GM19035 (cell line): ENCODE data around the gene CBFB.
"Not testable (repeated sequence)": the region's sequence is repeated elsewhere in the genome, so short reads cannot be mapped to it uniquely, and the experiment has no call there.

Experiments
- ATAC-seq: cut with Tn5 transposase; IDR thresholded peaks from one replicate; pipeline ENCODE4 v1.9.1; 2021; ENCODE audit not compliant: unreplicated experiment

The CBFB gene

DNA sequence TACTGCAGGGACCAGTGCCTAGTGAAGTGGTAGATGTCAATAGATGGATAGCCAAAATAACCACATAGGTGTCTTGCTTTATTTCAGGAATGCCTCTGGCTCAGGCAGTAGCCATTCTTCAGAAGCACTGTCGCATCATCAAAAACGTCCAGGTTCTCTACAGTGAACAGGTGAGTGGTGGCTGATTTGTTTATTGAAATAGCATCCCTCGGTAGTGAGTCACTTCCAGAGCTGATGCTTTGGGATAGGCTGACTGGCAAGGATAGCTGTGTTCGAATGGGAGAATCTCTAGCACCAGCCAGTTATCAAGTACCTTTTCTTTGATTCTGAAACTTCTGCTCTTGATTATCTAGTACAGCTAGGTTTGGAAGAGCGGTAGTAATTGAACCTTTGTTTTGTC lies 91.1 kb downstream of the CBFB start:
- no peak for ATAC-seq

DNA sequence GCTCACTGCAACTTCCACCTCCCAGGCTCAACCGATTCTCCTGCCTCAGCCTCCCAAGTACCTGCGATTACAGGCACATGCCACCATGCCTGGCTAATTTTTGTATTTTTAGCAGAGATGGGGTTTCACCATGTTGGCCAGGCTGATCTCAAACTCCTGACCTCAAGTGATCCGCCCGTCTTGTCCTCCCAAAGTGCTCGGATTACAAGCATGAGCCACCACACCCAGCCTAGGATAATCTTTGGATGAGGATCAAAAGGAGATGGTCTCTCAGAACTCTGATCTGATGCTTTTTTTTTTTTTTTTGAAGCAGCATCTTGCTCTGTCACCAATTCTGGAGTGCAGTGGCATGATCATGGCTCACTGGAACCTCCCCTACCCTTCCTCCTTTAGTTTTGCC lies 93.8 kb downstream of the CBFB start:
- not testable (repeated sequence) for ATAC-seq

DNA sequence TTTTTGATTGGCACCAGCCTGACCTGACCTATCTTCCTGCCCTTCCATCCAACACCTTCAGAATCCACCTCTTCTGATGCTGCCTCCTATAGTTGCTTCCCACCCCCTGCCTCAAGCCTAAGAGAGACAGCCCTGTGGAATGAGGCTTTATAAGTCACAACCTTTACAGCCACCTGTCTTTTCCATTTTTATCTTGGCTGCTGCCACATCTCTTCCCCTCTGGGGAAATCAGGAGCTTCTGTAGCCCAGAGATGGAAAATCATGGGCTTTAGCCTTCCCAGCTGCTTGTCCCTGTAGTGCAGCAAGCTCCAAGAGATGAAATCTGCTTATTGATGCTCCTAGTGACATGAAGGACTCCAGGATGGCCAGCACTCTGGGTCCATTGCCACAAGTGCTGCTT lies 99.5 kb downstream of the CBFB start:
- no peak for ATAC-seq

DNA sequence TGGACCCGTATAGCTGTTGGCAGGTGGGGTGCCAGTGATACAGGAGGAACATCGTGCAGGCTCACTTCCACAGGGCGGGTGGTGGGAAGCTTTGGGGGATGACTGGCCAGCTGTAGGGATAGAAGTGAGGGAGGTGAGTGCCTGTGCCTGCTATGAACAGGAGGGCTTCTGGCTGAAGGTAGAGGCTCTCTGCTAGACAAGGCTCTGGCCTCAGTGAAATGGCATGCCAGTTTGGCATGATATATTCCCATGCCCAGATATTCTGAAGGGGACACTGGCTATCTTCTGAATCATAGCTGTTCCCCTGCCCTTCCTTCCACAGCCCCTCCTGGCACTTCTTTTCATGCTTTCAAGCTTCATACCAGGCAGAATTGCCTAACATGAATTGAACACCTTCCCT lies 99.9 kb downstream of the CBFB start:
- no peak for ATAC-seq

DNA sequence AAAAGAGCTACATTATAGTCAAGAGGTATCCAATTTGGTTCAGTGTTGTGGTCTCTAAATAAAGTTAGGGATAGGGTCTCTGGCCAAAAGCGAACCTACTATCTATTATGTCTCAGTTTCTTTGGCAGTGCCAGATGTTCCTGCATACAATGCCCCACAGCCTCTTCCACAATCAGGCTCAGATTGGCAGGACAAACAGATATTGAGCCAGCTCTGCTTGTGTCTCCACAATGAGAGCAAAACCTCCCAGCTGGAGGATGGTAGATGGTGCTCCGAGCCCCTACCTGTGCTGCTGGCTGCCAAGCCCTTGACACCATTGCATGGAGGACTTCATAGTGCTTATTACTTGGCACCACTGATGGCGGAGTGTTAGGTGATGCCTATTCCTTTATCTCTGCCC lies 100.5 kb downstream of the CBFB start:
- ATAC-seq, result no peak

DNA sequence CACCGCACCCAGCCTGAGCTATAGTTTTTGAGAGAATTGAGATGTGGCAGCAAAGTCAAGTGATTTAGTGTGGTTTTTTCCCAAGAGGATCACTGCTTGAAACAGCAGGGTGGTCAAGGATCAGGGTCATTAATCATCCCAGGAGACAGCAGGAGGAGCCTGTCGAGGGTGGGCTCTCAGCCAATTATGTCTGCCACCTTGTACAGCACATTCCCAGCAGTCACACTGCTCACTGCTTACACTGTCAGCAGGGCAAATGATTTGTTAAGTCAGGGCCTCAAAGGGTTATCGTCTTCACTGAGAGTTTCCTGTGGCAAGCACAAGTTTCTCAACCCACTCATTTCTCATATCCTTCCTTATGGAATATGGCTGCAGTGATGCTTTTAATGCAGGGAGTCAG lies 108.7 kb downstream of the CBFB start:
- no peak for ATAC-seq

DNA sequence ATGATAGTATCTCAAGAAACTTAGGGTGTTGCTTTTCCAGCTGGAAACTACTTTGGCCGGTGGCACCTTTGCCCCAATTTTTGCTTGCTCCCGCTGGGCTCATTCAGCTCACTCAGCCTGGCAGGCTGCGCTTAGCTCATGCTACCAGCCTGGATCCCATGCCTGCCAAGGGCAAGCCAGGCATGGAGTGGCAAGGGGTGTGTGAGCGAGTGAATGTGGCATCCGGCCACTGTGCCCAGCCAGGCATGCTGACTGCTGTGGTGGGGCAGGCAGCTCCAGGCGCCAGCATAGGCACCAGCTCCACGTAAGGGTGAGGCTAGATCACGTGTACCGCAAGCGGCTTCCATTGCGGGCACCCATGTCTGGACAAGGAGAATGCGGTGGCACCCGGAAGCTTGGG lies 112.4 kb downstream of the CBFB start:
- ATAC-seq, result no peak

DNA sequence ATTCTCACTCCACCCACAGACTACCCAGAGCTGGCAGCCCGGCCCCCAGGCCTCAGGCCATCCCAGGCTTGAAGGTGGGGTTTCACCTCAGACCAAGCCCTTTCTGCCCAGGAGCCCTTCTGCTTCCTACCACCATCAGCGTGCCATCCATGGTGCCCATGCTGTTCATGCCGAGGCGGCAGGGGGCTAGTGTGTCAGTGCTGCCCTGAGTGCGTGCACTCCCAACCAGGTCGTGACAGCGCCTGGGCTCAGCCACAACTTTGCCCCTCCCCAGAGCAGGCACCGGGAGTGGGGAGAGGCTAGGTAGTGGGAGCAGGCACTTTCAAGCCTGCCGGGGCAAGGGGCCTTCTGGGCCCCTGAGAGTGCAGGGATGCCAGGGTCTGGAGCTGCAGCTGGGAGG lies 113.4 kb downstream of the CBFB start:
- ATAC-seq, result no peak

DNA sequence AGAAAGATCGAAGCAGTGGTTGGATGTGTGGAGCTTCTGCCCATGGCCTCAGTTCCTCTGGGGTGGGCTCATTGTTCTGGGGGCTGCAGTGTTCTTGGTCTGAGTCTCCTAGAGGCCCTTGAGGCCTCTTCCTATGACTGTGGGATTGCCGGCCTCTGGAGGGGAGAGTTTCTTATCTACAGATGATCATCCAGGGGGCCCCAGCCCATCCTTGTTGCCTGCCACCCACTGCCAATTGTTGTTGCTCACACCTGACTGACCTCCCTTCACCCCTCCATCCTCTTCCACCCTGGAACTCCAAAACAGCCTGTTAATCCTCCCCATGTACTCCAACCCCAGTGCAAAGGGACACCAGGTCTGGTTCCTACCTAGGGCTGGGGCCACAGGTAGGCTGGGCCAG lies 116.0 kb downstream of the CBFB start:
- no peak for ATAC-seq

DNA sequence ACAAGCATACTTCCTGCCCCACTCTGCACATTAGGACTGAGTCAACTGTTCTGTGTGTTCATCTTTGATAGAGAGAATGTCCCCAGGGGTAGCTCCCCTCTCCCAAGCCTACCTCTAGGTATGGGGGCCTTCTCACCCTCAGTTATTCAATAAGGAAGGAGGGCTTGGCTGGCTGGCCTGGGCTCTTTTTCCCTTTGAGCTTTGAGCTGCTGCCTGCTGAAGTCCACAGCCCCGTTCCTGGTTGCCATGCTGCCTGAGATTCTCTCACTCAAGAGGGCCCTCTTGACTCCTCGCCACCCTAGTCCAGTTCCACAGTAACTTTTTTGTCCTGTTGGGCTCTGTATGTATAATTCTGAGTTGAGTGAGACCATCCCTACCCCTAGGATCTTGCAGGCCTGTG lies 116.8 kb downstream of the CBFB start:
- no peak for ATAC-seq

DNA sequence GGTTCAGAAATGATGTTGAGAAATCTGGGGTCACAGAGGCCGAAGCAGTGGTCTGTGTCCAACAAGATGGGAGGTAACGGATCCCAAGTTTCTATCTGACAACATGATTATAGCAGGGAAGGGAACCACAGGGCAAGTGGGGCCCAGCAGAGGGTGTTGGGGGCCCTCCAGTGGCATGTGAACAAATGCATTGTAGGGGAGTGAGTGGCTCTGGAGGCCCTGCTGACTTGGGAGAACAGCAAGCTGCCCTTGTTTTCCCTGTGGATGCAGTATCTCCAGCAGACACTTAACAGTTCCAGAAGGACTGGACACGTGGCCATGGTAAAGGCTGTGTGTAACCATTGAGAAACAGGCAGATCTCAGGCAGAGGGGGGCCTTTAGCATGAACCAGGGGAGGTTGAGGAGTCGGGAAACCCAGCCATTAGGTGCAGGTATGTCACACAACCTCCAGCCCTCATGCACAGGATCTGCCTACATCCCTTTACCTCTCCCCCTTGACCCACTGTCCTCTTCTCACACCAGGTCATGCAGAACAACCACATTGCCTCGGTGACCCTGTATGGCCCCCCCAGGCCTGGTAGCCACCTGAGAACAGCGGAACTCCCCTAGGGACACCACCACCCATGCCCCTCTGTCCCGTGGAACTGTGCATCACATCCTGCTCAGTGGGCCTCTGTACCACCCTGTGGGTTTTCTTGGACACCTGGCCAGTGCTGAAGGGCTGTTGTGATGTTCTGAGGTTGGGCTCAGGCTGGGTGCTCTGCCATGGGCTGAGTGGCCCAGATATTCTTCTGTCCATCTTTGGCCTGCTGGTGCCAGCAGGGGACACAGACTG lies 117.8 kb downstream of the CBFB start:
- no peak for ATAC-seq

DNA sequence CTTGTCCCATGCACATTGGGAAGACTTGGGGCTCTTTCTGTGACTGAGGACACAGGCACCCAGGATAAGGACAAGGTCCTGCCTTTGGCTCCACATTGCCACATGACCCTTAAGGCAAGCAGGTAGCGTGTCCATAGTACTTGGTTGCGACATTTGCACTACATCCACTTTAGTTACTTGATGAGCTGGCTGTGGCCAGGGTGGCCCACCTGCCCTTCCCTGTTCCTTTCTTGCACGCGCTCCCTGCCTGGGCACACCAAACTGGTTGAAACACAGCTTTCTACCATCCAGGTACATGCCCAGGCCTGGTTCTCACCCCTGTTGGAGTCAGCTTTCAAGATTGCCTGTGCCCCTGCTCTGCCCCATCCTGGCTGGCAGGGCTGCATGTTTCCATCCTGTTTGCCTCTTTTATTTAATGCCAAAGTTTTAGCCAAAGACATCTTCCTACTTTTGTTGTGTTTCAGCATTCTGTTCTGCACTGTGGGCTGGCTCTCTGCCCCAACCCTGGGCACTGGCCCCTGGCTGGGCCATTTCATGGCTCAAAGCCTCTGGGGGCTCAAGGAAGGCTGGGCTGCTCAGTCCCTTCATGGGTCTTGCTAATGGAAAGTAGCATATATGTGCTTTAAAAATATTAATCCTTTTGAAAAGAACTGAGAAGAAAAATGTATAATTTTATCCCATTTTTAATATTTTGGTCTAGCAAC lies 118.6 kb downstream of the CBFB start:
- ATAC-seq, result no peak

DNA sequence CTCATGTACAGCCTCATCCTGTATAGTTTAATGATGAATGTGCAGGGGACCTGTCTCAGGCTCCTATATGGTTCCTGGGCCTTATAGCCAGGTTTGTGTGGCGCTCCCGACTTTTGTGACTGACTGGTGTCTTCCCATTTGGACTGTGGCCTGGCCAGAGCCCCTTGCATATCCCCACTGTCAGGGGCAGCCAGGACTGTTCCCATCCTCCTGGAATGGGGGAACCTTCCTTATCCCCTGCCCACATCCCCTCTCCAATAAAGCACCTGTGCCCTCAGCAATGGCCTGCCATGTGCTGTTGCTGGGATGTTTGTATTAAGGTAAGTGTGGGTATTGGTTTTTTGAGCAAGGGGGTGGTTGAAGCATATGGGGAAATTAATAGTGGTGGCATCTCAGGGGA lies 119.3 kb downstream of the CBFB start:
- no peak for ATAC-seq

DNA sequence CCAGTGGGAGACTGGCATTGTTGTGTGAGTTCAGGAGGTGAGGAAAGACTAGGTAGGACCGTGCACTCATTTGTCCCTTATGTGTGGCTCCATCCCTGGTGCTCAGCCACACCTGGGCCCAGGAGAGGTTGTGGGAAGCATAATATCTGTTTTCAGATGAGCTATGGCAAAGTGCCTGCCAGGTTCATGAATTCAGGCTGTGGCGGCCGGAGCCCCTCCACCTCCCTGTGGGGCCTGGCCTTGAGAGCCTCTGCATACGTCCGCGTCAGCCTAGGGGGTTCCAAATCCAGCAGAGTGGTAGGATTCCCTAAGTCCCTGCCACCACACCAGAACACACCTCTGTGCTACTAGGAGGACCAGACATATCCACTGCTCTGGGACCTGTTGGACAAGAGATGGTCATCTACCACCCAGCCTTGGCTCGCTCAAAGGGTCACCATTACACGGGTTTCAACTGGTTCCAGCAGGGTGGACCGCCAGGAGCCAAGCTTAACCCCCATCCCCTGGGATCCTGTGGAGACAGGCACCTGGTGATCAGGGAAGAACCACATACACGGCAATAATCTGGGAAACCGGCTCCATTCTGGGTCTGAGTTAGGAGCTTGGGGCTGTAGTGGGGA lies 119.8 kb downstream of the CBFB start:
- no peak for ATAC-seq

DNA sequence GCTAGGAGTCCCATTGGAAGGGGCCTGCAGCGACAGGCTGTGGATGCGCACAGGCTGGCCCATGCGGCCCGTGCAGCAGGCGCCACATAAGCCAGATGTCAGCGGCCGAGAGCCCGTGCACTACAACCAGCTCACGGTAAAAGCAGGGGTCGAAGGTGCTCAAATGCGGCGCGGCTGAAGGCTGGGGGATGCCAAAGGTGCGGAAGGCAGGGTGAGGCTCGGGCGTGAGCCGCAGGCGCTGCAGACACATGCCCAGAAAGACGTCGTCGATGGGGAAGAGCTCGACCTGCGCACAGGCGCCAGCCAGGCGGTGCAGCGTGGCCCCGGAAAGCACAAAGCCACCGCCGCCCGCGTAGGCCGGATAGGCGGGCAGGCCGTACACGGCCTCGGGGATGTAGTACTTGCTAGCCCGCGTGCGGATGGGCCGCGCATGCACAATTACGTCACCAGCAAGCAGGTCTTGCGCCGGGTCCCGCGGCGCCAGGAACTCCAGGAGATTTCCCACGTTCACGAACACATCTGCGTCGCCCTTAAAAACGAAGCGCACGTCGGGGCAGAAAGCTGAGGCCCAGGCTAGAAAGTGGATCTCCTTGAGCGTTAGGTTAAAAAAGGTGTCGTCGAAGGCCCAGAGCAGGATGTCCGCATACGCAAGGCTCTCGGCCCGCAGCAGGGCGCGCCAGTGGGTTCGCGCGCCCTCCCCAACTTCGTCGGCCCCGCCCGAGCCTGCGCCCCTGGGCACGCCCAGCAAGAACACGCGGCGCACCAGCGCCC lies 120.5 kb downstream of the CBFB start:
- ATAC-seq, result no peak

DNA sequence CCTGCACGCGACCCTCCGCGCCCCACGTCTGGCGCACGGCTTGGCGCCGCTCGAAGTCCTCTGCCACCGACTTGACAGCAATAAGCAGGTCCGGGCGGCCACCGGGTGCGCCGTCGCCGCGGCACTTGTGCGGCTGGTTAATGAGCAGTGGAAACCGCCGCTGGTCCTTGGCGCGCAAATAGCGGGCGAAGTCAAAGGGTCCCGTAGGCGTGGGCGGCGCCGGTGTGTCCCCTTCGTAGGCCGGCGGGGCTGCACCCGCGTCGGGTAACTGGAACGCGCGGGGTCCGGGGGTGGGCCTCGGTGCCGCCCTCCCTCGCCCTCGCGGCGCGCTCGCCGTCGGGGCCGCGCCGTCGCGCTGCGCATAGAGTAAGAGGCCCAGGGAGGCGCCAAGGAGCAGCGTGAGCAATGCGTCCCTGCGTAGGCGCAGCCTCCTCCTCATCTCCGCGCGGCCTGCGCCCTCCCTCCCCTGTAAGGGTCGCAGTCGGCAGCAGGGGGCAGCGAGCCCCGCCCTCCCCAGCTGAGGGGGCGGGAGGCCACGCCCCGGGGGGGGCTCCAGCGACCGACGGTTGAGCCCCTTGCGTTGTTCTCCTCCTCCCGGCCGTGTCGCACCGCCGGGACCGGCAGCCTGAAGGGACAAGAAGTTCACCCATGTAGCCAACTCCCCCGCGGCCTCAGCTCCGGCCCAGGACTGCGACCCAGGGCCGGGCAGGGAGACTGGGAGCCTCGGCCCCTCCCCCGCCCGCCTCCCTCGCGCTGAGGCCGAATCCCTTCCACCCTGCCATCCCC lies 121.3 kb downstream of the CBFB start:
- no peak for ATAC-seq
